ENCODE results near the gene PPP1R26. TPM values are rescaled to one million over a fixed set of nuclear protein-coding genes. Genes with fewer than 3 reads are reported as not detected.

The PPP1R26 gene
- total and polyA plus RNA-seq, 2 of the 8 experiments (the other 6 are each of a cell fraction or from before 2014, with no cell fraction given) = 9.8 to 32.7 TPM

- TF ChIP-seq HDAC2 (IDR thresholded peaks at IDR 0.05; ENCODE audit: borderline replicate concordance in 1 of 2, low read depth in 2 of 2, low read length in 2 of 2) = peak in 1 of 2 experiments; percentile 91; a peak in 3 of 4 replicates
- TF ChIP-seq TAF7 (optimal IDR thresholded peaks at IDR 0.05; ENCODE audit: borderline replicate concordance, low read depth, low read length) = peak; percentile 29
- peak; percentile 83 for TF ChIP-seq MAX (IDR thresholded peaks at IDR 0.05)
- TF ChIP-seq SIN3A (conservative IDR thresholded peaks at IDR 0.05 in 1 of 2, IDR thresholded peaks at IDR 0.05 in 1 of 2; ENCODE audit: low read depth in 1 of 2, low read length in 2 of 2) = peak in 1 of 2 experiments; percentile 76; a peak in 1 of 4 replicates
- TF ChIP-seq CTCF (IDR thresholded peaks at IDR 0.05; ENCODE audit: control extremely low read depth in 1 of 3, insufficient read depth in 1 of 3, low read depth in 1 of 3, low read length in 3 of 3) = peak in 2 of 3 experiments; percentile 85 to 87; a peak in 3 of 4 replicates
- peak; percentile 56 for TF ChIP-seq SP2 (IDR thresholded peaks at IDR 0.05; ENCODE audit: low read length)
- no peak for TF ChIP-seq ASH2L (IDR thresholded peaks at IDR 0.05; ENCODE audit: low read length)
- TF ChIP-seq TAF1 (IDR thresholded peaks at IDR 0.05; ENCODE audit: low read depth, low read length) = peak; percentile 82
- no peak for TF ChIP-seq CBX5 (IDR thresholded peaks at IDR 0.05; ENCODE audit: low read depth, low read length)
- TF ChIP-seq GTF2F1 (IDR thresholded peaks at IDR 0.05; ENCODE audit: borderline replicate concordance, low read depth, low read length) = 0 out of 2 replicates have a peak, but pooled peaks have one; percentile 45
- peak in 1 of 2 experiments; percentile 64; a peak in 2 of 3 replicates for TF ChIP-seq POLR2A (IDR thresholded peaks at IDR 0.05; ENCODE audit: control extremely low read depth in 1 of 2, low read depth in 2 of 2, low read length in 2 of 2)
- peak; percentile 94 for TF ChIP-seq EGR1 (IDR thresholded peaks at IDR 0.05; ENCODE audit: borderline replicate concordance, low read depth, low read length)
- 0 out of 2 replicates have a peak, but pooled peaks have one; percentile 27 for TF ChIP-seq JUND (IDR thresholded peaks at IDR 0.05; ENCODE audit: low read length)
- TF ChIP-seq E2F6 (IDR thresholded peaks at IDR 0.05) = peak; percentile 33
- peak; percentile 91 for TF ChIP-seq BACH1 (IDR thresholded peaks at IDR 0.05; ENCODE audit: low read length)
- TF ChIP-seq RBBP5 (IDR thresholded peaks at IDR 0.05; ENCODE audit: borderline replicate concordance, low read depth, low read length) = 0 out of 2 replicates have a peak, but pooled peaks have one; percentile 47
- TF ChIP-seq SIX5 (IDR thresholded peaks at IDR 0.05; ENCODE audit: low read depth, low read length) = no peak
Measured at GRCh38 chr9:135500525-135501260, 21.1 kb downstream of the PPP1R26 start, which contains the start of gene MRPS2 (continued).
